ENCODE results near the gene PLXDC2. TPM values are rescaled to one million over a fixed set of nuclear protein-coding genes. Genes with fewer than 3 reads are reported as not detected.

Gene PLXDC2
- total RNA-seq, 1 experiment from 2014 or later = 0.21 TPM

- POLR2A ChIA-PET = no interaction called here
- H3K4me1 ChIP-seq (ENCODE audit: control insufficient read depth, insufficient read depth, low read length) = no peaks in the 10 kb centered on the region
- H3K4me3 ChIP-seq (ENCODE audit: low read depth in 2 of 2, low read length in 2 of 2) = no peak overlapping the region
- no peak overlapping the region for H3K27ac ChIP-seq (ENCODE audit: low read length)
- BruUV-seq (replicated peaks) = no TSS peak
- H3K27me3 ChIP-seq (ENCODE audit: control insufficient read depth, insufficient read depth, low read length) = no peaks in the 10 kb centered on the region
- TF ChIP-seq TCF7L2 (IDR thresholded peaks at IDR 0.05; ENCODE audit: low read depth, low read length) (no peak), CTCF (IDR thresholded peaks at IDR 0.05) (no peak), SIN3A (IDR thresholded peaks at IDR 0.05; ENCODE audit: borderline replicate concordance, insufficient read depth, low read depth, low read length) (no peak), POLR2AphosphoS5 (IDR thresholded peaks at IDR 0.05; ENCODE audit: low read depth, low read length) (no peak)
- TF ChIP-seq, protein P1, sequence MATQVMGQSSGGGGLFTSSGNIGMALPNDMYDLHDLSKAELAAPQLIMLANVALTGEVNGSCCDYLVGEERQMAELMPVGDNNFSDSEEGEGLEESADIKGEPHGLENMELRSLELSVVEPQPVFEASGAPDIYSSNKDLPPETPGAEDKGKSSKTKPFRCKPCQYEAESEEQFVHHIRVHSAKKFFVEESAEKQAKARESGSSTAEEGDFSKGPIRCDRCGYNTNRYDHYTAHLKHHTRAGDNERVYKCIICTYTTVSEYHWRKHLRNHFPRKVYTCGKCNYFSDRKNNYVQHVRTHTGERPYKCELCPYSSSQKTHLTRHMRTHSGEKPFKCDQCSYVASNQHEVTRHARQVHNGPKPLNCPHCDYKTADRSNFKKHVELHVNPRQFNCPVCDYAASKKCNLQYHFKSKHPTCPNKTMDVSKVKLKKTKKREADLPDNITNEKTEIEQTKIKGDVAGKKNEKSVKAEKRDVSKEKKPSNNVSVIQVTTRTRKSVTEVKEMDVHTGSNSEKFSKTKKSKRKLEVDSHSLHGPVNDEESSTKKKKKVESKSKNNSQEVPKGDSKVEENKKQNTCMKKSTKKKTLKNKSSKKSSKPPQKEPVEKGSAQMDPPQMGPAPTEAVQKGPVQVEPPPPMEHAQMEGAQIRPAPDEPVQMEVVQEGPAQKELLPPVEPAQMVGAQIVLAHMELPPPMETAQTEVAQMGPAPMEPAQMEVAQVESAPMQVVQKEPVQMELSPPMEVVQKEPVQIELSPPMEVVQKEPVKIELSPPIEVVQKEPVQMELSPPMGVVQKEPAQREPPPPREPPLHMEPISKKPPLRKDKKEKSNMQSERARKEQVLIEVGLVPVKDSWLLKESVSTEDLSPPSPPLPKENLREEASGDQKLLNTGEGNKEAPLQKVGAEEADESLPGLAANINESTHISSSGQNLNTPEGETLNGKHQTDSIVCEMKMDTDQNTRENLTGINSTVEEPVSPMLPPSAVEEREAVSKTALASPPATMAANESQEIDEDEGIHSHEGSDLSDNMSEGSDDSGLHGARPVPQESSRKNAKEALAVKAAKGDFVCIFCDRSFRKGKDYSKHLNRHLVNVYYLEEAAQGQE (IDR thresholded peaks at IDR 0.05; ENCODE audit: insufficient read depth in 1 of 2, low read depth in 2 of 2, low read length in 1 of 2) = no peak
- in situ Hi-C loops (cut with HindIII; ENCODE audit: low pct_unique_long_range_greater_than_20kb, low sequenced_read_pairs) (no loop called here), intact Hi-C loops (cut with micrococcal nuclease; ENCODE audit: unreplicated experiment) (no loop called here)
- DNase-seq (ENCODE audit: low read depth, low spot score) (no peak), ATAC-seq (no peak)
- CTCF ChIA-PET = no interaction called here
- H3K9me3 ChIP-seq (ENCODE audit: control insufficient read depth, insufficient read depth, low read depth, low read length) = peaks cover 3% of the 10 kb centered on the region; the same call in 1 of the 2 replicates
- no peaks in the 10 kb centered on the region for H3K36me3 ChIP-seq (ENCODE audit: control insufficient read depth, insufficient read depth, low read length)
These were observed 101.7 kb downstream of the PLXDC2 start for GRCh38 chr10:19917751-19918478.

DNA sequence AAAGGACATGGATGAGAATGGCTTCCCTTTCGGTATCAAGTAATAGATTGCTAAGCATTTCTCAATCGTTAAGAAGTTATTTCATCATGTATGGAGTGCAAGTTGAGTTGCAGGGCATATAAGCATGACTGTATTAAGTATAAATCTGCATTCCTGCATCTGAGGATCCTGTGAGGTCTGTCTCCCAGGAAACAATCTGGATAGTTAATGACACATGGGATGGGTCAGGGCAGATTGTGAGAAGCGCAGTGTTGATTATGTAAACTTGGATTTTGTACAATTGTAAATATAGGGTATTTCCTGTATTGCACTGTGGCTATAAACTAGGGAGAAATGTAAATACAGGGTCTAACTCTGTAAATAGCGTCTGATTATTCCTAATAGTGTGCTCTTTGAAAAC lies 102.6 kb downstream of the PLXDC2 start:
- H3K27ac ChIP-seq (ENCODE audit: low read length) = no peak overlapping the region
- in situ Hi-C loops (cut with HindIII; ENCODE audit: low pct_unique_long_range_greater_than_20kb, low sequenced_read_pairs) (no loop called here), intact Hi-C loops (cut with micrococcal nuclease; ENCODE audit: unreplicated experiment) (no loop called here)
- H3K9me3 ChIP-seq (ENCODE audit: control insufficient read depth, insufficient read depth, low read depth, low read length) = peaks cover 3% of the 10 kb centered on the region; the same call in 1 of the 2 replicates
- no peak overlapping the region for H3K4me3 ChIP-seq (ENCODE audit: low read depth in 2 of 2, low read length in 2 of 2)
- H3K4me1 ChIP-seq (ENCODE audit: control insufficient read depth, insufficient read depth, low read length) = no peaks in the 10 kb centered on the region
- H3K36me3 ChIP-seq (ENCODE audit: control insufficient read depth, insufficient read depth, low read length) = no peaks in the 10 kb centered on the region
- CTCF ChIA-PET = no interaction called here
- no peaks in the 10 kb centered on the region for H3K27me3 ChIP-seq (ENCODE audit: control insufficient read depth, insufficient read depth, low read length)
- ATAC-seq = no peak
- TF ChIP-seq POLR2AphosphoS5 (IDR thresholded peaks at IDR 0.05; ENCODE audit: low read depth, low read length) = no peak
- no peak for TF ChIP-seq CTCF (IDR thresholded peaks at IDR 0.05)
- TF ChIP-seq SIN3A (IDR thresholded peaks at IDR 0.05; ENCODE audit: borderline replicate concordance, insufficient read depth, low read depth, low read length) = no peak
- TF ChIP-seq TCF7L2 (IDR thresholded peaks at IDR 0.05; ENCODE audit: low read depth, low read length) = no peak
- TF ChIP-seq, protein P1 (IDR thresholded peaks at IDR 0.05; ENCODE audit: insufficient read depth in 1 of 2, low read depth in 2 of 2, low read length in 1 of 2) = no peak
- POLR2A ChIA-PET = no interaction called here
- BruUV-seq (replicated peaks) = no TSS peak
- no peak for DNase-seq (ENCODE audit: low read depth, low spot score)

Data from Panc1 (cell line).